Esophagus squamous epithelium (tissue), 4 donors: ENCODE data around the gene TMEM158.

ENCODE experiments used
- CTCF ChIP-seq, 6 experiments: fragments of 450-650 bp in 4 of 6; fragments of 200-600 bp in 2 of 6; sonication (generic) in 2 of 6; IDR thresholded peaks; one replicate each; pipeline ENCODE4 v1.5.1; 2016 to 2019; ENCODE audit warnings: antibody characterized with exemption in 6 of 6, mild to moderate bottlenecking in 4 of 6, moderate library complexity in 4 of 6
- POLR2A ChIP-seq, 4 donors: fragments of 450-650 bp; IDR thresholded peaks; one replicate each; pipeline ENCODE4 v1.6.1; 2017; ENCODE audit warnings: antibody characterized with exemption in 4 of 4, mild to moderate bottlenecking in 4 of 4, moderate library complexity in 3 of 4

GRCh38 chr3:45227946-45228345, 1.9 kb upstream of the TMEM158 start:
- no peak for TF ChIP-seq CTCF (IDR thresholded peaks at IDR 0.05)
- no peak for TF ChIP-seq POLR2A (IDR thresholded peaks at IDR 0.05)
